ENCODE measurements around the gene GTF2A1L. TPM values are rescaled to one million over a fixed set of nuclear protein-coding genes. Genes with fewer than 3 reads are reported as not detected.

GTF2A1L gene
- total RNA-seq, result 1 to 10 TPM in 1 of 2 donors, not detected in 1; 1.5 TPM

- Histone ChIP-seq H3K4me3 (no peak within 1 kb of the TSS), H3K9ac (ENCODE audit: low read depth in 2 of 2, low read length in 2 of 2) (no peak within 1 kb of the TSS), H3K9me3 (no peaks in the 10 kb centered on the region), H3K27me3 (no peaks in the 10 kb centered on the region), H3K27ac (no peak within 1 kb of the TSS), H3K36me3 (no peaks in the 10 kb centered on the region), H3K4me1 (no peaks in the 10 kb centered on the region)
- intact Hi-C loops (cut with DNase I), result no loop called here
- no peak for TF ChIP-seq CTCF (IDR thresholded peaks at IDR 0.05)
- no peak for DNase-seq
Measured at GRCh38 chr2:48617618-48618017, at the start of gene GTF2A1L. GTF2A1L (plus strand) TSS chr2:48617856; CDS start chr2:48617875, 19 bp downstream.

GRCh38 chr2:48568547-48568946, 49.1 kb upstream of the GTF2A1L start:
- no peaks in the 10 kb centered on the region for H3K27me3 ChIP-seq
- no peaks in the 10 kb centered on the region for H3K36me3 ChIP-seq
- no peak overlapping the region for H3K27ac ChIP-seq
- TF ChIP-seq CTCF (IDR thresholded peaks at IDR 0.05), result no peak
- intact Hi-C loops (cut with DNase I), result no loop called here
- H3K9ac ChIP-seq (ENCODE audit: low read depth in 2 of 2, low read length in 2 of 2), result no peak overlapping the region
- H3K4me1 ChIP-seq, result no peaks in the 10 kb centered on the region
- DNase-seq, result no peak
- H3K4me3 ChIP-seq, result no peak overlapping the region
- H3K9me3 ChIP-seq, result no peaks in the 10 kb centered on the region

- no peak overlapping the region for H3K4me3 ChIP-seq
- no peaks in the 10 kb centered on the region for H3K36me3 ChIP-seq
- no peak for DNase-seq
- no peak overlapping the region for H3K9ac ChIP-seq (ENCODE audit: low read depth in 2 of 2, low read length in 2 of 2)
- no peaks in the 10 kb centered on the region for H3K27me3 ChIP-seq
- no peaks in the 10 kb centered on the region for H3K4me1 ChIP-seq
- H3K9me3 ChIP-seq, result no peaks in the 10 kb centered on the region
- intact Hi-C loops (cut with DNase I), result no loop called here
- no peak for TF ChIP-seq CTCF (IDR thresholded peaks at IDR 0.05)
- no peak overlapping the region for H3K27ac ChIP-seq
Measured at GRCh38 chr2:48569433-48569832, 48.2 kb upstream of the GTF2A1L start.

- Histone ChIP-seq H3K27ac (no peak overlapping the region), H3K4me3 (no peak overlapping the region), H3K27me3 (no peaks in the 10 kb centered on the region), H3K36me3 (no peaks in the 10 kb centered on the region), H3K9me3 (no peaks in the 10 kb centered on the region), H3K4me1 (no peaks in the 10 kb centered on the region), H3K9ac (ENCODE audit: low read depth in 2 of 2, low read length in 2 of 2) (no peak overlapping the region)
- intact Hi-C loops (cut with DNase I), result no loop called here
- TF ChIP-seq CTCF (IDR thresholded peaks at IDR 0.05), result no peak
- no peak for DNase-seq
Measured at GRCh38 chr2:48572816-48573215, 44.8 kb upstream of the GTF2A1L start.

- intact Hi-C loops (cut with DNase I), result no loop called here
- DNase-seq, result no peak
- Histone ChIP-seq H3K27ac (no peak overlapping the region), H3K9me3 (no peaks in the 10 kb centered on the region), H3K36me3 (no peaks in the 10 kb centered on the region), H3K9ac (ENCODE audit: low read depth in 2 of 2, low read length in 2 of 2) (no peak overlapping the region), H3K4me3 (no peak overlapping the region), H3K4me1 (no peaks in the 10 kb centered on the region), H3K27me3 (no peaks in the 10 kb centered on the region)
- TF ChIP-seq CTCF (IDR thresholded peaks at IDR 0.05), result no peak
Measured at GRCh38 chr2:48574353-48575287, 43.0 kb upstream of the GTF2A1L start.
